Progenitor cell of endocrine pancreas (in vitro differentiated cells): ENCODE measurements around the gene CSNK2A1. TPM values are rescaled to one million over a fixed set of nuclear protein-coding genes. Genes with fewer than 3 reads are reported as not detected.

Source experiments
- DNase-seq: peaks from one replicate; pipeline ENCODE4 v3.0.0; 2021; ENCODE audit warnings: low spot score; ENCODE audit not compliant: unreplicated experiment
- H3K27ac Mint-ChIP-seq: 2 replicates; pipeline ENCODE4 v1.8.0; 2021; ENCODE audit warnings: mild to moderate bottlenecking, moderate library complexity, mixed read lengths
- H3K27me3 Mint-ChIP-seq: 2 replicates; pipeline ENCODE4 v1.8.0; 2021; ENCODE audit warnings: mixed read lengths
- H3K36me3 Mint-ChIP-seq: 2 replicates; pipeline ENCODE4 v1.8.0; 2022; ENCODE audit warnings: mixed read lengths; ENCODE audit not compliant: insufficient read depth
- H3K4me1 Mint-ChIP-seq: 2 replicates; pipeline ENCODE4 v1.8.0; 2021; ENCODE audit warnings: low read depth, mixed read lengths
- H3K4me3 Mint-ChIP-seq: 2 replicates; pipeline ENCODE4 v1.8.0; 2021; ENCODE audit warnings: low read depth, mild to moderate bottlenecking, moderate library complexity, mixed read lengths
- H3K9me3 Mint-ChIP-seq: 2 replicates; pipeline ENCODE4 v1.8.0; 2021; ENCODE audit warnings: low read depth, mixed read lengths
- total RNA-seq: library from RNA; stranded (reverse); gene quantifications from 2 replicates; pipeline ENCODE4 v1.2.1, GENCODE V29; 2021
- TF ChIP-seq, protein P1 (sequence below): fragments of 200-600 bp; sonication (generic); IDR thresholded peaks from one replicate; pipeline ENCODE4 v1.5.0; 2021; ENCODE audit warnings: antibody characterized with exemption, mild to moderate bottlenecking; ENCODE audit not compliant: unreplicated experiment

CSNK2A1 gene
- total RNA-seq, 1 donor from 2014 or later, result 175 TPM

DNA sequence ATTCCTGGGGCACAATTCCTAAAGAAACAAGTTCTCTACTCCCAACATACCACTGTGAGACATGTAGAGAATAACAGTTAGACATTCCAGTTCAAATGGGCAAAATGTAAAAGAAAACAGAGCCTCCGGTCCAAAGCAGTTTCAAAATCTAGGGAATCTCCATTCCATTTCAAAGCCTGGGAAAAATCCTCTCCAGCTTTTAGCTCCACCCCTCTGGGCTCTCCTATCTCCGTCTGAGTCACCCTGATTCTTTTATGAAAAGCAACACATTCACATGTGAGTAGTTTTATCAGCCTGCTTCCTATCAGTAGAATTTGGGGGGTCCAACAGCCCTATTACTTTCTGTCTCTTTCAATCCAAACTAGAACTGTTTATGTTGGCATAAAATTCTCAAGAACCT is 3.7 kb downstream of the CSNK2A1 start:
- no peak for DNase-seq
- peaks cover 50% of the 10 kb centered on the region for H3K4me1 Mint-ChIP-seq
- H3K27ac Mint-ChIP-seq, result peak overlapping the region; percentile 24
- peaks cover 6% of the 10 kb centered on the region for H3K9me3 Mint-ChIP-seq
- peaks cover 18% of the 10 kb centered on the region for H3K36me3 Mint-ChIP-seq
- H3K4me3 Mint-ChIP-seq, result no peak overlapping the region
- no peaks in the 10 kb centered on the region for H3K27me3 Mint-ChIP-seq
- TF ChIP-seq, protein P1, sequence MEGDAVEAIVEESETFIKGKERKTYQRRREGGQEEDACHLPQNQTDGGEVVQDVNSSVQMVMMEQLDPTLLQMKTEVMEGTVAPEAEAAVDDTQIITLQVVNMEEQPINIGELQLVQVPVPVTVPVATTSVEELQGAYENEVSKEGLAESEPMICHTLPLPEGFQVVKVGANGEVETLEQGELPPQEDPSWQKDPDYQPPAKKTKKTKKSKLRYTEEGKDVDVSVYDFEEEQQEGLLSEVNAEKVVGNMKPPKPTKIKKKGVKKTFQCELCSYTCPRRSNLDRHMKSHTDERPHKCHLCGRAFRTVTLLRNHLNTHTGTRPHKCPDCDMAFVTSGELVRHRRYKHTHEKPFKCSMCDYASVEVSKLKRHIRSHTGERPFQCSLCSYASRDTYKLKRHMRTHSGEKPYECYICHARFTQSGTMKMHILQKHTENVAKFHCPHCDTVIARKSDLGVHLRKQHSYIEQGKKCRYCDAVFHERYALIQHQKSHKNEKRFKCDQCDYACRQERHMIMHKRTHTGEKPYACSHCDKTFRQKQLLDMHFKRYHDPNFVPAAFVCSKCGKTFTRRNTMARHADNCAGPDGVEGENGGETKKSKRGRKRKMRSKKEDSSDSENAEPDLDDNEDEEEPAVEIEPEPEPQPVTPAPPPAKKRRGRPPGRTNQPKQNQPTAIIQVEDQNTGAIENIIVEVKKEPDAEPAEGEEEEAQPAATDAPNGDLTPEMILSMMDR, result no peak

DNA sequence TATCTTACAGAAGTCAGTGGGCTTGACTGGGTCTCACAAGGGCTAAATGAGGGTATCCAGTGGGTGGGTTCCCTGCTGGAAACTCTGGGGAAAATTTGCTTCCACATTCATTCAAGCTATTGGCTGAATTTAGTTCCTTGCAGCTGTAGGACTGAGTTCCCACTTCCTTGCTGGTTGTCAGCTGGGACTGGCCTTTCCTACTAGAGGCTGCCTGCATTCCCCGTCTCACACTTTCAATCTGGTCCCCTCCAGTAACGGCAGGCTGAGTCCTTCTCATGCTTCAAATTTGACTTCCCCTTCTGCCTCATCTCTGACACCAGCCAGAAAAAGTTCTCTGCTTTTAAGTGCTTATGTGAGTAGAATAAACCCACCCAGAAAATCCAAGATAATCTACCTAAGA is 4.4 kb downstream of the CSNK2A1 start:
- TF ChIP-seq, protein P1, result no peak
- no peaks in the 10 kb centered on the region for H3K27me3 Mint-ChIP-seq
- H3K27ac Mint-ChIP-seq, result no peak overlapping the region
- H3K4me1 Mint-ChIP-seq, result peaks cover 53% of the 10 kb centered on the region
- H3K4me3 Mint-ChIP-seq, result no peak overlapping the region
- peaks cover under 1% of the 10 kb centered on the region for H3K9me3 Mint-ChIP-seq
- H3K36me3 Mint-ChIP-seq, result peaks cover 18% of the 10 kb centered on the region
- no peak for DNase-seq

DNA sequence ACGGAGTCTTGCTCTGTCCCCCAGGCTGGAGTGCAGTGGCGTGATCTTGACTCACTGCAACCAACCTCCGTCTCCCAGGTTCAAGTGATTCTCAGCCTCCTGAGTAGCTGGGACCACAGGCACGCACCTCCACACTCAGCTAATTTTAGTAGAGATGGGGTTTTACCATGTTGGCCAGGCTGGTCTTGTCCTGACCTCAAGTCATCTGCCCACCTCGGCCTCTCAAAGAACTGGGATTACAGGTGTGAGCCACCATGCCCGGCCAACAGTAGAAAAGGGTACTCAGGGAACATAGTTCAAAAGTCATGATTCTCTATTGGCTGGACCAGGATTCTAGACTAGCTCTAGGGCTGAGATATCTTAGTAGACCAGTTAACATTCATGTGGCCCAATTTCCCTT is 5.6 kb downstream of the CSNK2A1 start:
- Mint-ChIP-seq H3K36me3 (peaks cover 18% of the 10 kb centered on the region), H3K4me1 (peaks cover 54% of the 10 kb centered on the region), H3K27ac (peak overlapping the region; percentile 30), H3K27me3 (no peaks in the 10 kb centered on the region), H3K9me3 (no peaks in the 10 kb centered on the region), H3K4me3 (no peak overlapping the region)
- no peak for DNase-seq
- TF ChIP-seq, protein P1, result no peak

- TF ChIP-seq, protein P1, result no peak
These were observed 7.1 kb downstream of the CSNK2A1 start for GRCh38 chr20:536426-537010.

GRCh38 chr20:535958-536357 is 7.6 kb downstream of the CSNK2A1 start:
- H3K36me3 Mint-ChIP-seq, result peaks cover 13% of the 10 kb centered on the region
- peaks cover 61% of the 10 kb centered on the region for H3K4me1 Mint-ChIP-seq
- H3K9me3 Mint-ChIP-seq, result no peaks in the 10 kb centered on the region
- H3K27ac Mint-ChIP-seq, result no peak overlapping the region
- H3K4me3 Mint-ChIP-seq, result no peak overlapping the region
- DNase-seq, result no peak
- TF ChIP-seq, protein P1, result no peak
- no peaks in the 10 kb centered on the region for H3K27me3 Mint-ChIP-seq

More at GRCh38 chr20:536426-537010, 7.1 kb downstream of the CSNK2A1 start:
- Mint-ChIP-seq H3K9me3 (no peaks in the 10 kb centered on the region), H3K4me1 (peaks cover 58% of the 10 kb centered on the region), H3K36me3 (peaks cover 13% of the 10 kb centered on the region), H3K27me3 (no peaks in the 10 kb centered on the region), H3K27ac (no peak overlapping the region), H3K4me3 (no peak overlapping the region)
- no peak for DNase-seq
